Measurements from ENCODE around the gene RNF157. TPM values are rescaled to one million over a fixed set of nuclear protein-coding genes. Genes with fewer than 3 reads are reported as not detected.

Gene RNF157
- total and polyA plus RNA-seq, 2 of the 13 experiments (the other 11 are each of a cell fraction or from before 2014, with no cell fraction given): 0.44 to 1.5 TPM

DNA sequence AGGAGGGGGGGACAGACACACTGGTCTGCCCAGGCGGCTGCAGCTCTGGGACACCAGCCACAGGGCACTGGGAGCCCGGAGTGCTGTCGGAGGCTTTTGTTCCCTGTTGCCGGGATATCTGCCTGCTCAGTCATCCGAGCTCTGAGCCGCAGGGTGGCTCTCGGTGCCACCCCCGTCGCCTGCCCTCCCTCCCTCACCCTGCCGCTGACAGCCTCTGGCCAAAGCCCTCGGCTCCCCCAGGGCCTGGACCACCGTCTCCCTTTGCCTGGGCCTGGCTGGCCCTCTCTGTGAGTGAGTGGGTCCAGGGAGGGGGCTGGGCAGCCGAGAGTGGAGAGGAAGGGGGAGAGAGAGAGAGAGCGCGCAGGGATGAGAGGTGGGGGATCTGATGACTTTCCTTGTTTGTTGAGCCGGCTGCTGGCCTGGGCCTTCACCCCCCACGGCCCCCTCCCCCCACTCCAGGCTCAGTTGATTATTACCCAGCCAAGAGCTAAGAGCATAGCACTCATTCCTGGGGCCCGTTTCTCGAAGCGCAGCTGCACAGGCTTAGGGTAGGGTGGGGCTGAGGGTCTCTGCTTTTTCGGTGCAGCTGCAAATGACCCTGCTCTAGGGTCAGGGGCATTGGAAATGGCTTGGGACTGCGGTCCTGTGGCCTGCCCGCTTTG is 101.9 kb downstream of the RNF157 start (continued):
- TF ChIP-seq TMF1 (CRISPR knock-in tag; IDR thresholded peaks at IDR 0.05; ENCODE audit: low read depth): no peak
- TF ChIP-seq MTERF4 (CRISPR knock-in tag; IDR thresholded peaks at IDR 0.05): 0 out of 2 replicates have a peak, but pooled peaks have one; percentile 14
- TF ChIP-seq GTF2F1 (IDR thresholded peaks at IDR 0.05; ENCODE audit: low read length): no peak
- TF ChIP-seq ZNF451 (CRISPR knock-in tag; IDR thresholded peaks at IDR 0.05): peak; percentile 63; the same call in 1 of the 2 replicates
- TF ChIP-seq BRF2 (CRISPR knock-in tag; IDR thresholded peaks at IDR 0.05): peak; percentile 59; the same call in 1 of the 2 replicates
- no peak for TF ChIP-seq KAT2B (IDR thresholded peaks at IDR 0.05; ENCODE audit: borderline replicate concordance, low read depth, low read length)
- TF ChIP-seq, protein P1, sequence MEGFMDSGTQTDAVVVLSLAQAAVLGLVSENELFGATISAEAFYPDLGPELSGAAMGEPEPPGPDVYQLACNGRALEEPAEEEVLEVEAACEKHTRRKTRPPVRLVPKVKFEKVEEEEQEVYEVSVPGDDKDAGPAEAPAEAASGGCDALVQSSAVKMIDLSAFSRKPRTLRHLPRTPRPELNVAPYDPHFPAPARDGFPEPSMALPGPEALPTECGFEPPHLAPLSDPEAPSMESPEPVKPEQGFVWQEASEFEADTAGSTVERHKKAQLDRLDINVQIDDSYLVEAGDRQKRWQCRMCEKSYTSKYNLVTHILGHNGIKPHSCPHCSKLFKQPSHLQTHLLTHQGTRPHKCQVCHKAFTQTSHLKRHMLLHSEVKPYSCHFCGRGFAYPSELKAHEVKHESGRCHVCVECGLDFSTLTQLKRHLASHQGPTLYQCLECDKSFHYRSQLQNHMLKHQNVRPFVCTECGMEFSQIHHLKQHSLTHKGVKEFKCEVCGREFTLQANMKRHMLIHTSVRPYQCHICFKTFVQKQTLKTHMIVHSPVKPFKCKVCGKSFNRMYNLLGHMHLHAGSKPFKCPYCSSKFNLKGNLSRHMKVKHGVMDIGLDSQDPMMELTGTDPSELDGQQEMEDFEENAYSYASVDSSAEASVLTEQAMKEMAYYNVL (CRISPR knock-in tag; IDR thresholded peaks at IDR 0.05; ENCODE audit: borderline replicate concordance): peak; percentile 81; the same call in 1 of the 2 replicates
- 0 out of 2 replicates have a peak, but pooled peaks have one; percentile 16 for TF ChIP-seq SRF (IDR thresholded peaks at IDR 0.05; ENCODE audit: low read depth, low read length)
- TF ChIP-seq RBAK (CRISPR knock-in tag; IDR thresholded peaks at IDR 0.05): no peak
- TF ChIP-seq ZFP1 (CRISPR knock-in tag; IDR thresholded peaks at IDR 0.05): peak; percentile 55; the same call in 1 of the 2 replicates
- TF ChIP-seq ZZZ3 (CRISPR knock-in tag; IDR thresholded peaks at IDR 0.05; ENCODE audit: borderline replicate concordance): no peak; the same call in 1 of the 2 replicates
- 0 out of 4 replicates have a peak, but pooled peaks of 1 of the 2 experiments have one; percentile 39 for TF ChIP-seq POLR2A (IDR thresholded peaks at IDR 0.05; ENCODE audit: insufficient read depth in 1 of 2, low read depth in 2 of 2, low read length in 2 of 2)
- no peak for TF ChIP-seq STAT6 (CRISPR knock-in tag; IDR thresholded peaks at IDR 0.05; ENCODE audit: borderline replicate concordance)
- TF ChIP-seq CBX1 (IDR thresholded peaks at IDR 0.05; ENCODE audit: low read depth): peak; percentile 89
- TF ChIP-seq, protein P2, sequence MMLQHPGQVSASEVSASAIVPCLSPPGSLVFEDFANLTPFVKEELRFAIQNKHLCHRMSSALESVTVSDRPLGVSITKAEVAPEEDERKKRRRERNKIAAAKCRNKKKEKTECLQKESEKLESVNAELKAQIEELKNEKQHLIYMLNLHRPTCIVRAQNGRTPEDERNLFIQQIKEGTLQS (CRISPR knock-in tag; IDR thresholded peaks at IDR 0.05): no peak
- no peak; the same call in 1 of the 2 replicates for TF ChIP-seq ZNF235 (CRISPR knock-in tag; IDR thresholded peaks at IDR 0.05; ENCODE audit: borderline replicate concordance)
- TF ChIP-seq GPN1 (CRISPR knock-in tag; IDR thresholded peaks at IDR 0.05; ENCODE audit: borderline replicate concordance): no peak
- peak; percentile 64; the same call in 1 of the 2 replicates for TF ChIP-seq ETV5 (CRISPR knock-in tag; IDR thresholded peaks at IDR 0.05; ENCODE audit: borderline replicate concordance)
- TF ChIP-seq ZNF136 (CRISPR knock-in tag; IDR thresholded peaks at IDR 0.05; ENCODE audit: low read depth): 0 out of 2 replicates have a peak, but pooled peaks have one; percentile 1
- TF ChIP-seq, protein P3, sequence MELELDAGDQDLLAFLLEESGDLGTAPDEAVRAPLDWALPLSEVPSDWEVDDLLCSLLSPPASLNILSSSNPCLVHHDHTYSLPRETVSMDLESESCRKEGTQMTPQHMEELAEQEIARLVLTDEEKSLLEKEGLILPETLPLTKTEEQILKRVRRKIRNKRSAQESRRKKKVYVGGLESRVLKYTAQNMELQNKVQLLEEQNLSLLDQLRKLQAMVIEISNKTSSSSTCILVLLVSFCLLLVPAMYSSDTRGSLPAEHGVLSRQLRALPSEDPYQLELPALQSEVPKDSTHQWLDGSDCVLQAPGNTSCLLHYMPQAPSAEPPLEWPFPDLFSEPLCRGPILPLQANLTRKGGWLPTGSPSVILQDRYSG (CRISPR knock-in tag; IDR thresholded peaks at IDR 0.05): no peak
- TF ChIP-seq ZNF160 (CRISPR knock-in tag; IDR thresholded peaks at IDR 0.05): no peak; the same call in 1 of the 2 replicates
- TF ChIP-seq KDM4B (CRISPR knock-in tag; IDR thresholded peaks at IDR 0.05): no peak
